Loucy (cell line): Measurements from ENCODE around the gene STS.
A peak's percentile ranks its signal among the peaks of the same experiment; 100 is the strongest.

Source experiments
- H2AFZ ChIP-seq: fragments of 200-600 bp; sonication (generic); 2 replicates; pipeline ENCODE4 v1.6.0; 2016; ENCODE audit warnings: antibody characterized with exemption, mild to moderate bottlenecking, low read length, moderate library complexity
- H3F3A ChIP-seq: fragments of 200-600 bp; 2 replicates; pipeline ENCODE4 v1.6.0; 2016; ENCODE audit warnings: antibody characterized with exemption, low read depth, mild to moderate bottlenecking
- H3K27me3 ChIP-seq: fragments of 200-600 bp; sonication (generic); 2 replicates; pipeline ENCODE4 v1.6.1; 2014; ENCODE audit warnings: low read length, mild to moderate bottlenecking; ENCODE audit not compliant: insufficient read depth, poor library complexity, severe bottlenecking
- H3K36me3 ChIP-seq: fragments of 200-600 bp; sonication (generic); 2 replicates; pipeline ENCODE4 v1.6.1; 2016; ENCODE audit warnings: low read length; ENCODE audit not compliant: insufficient read depth
- H3K4me1 ChIP-seq: fragments of 200-600 bp; sonication (generic); 2 replicates; pipeline ENCODE4 v1.5.1; 2014; ENCODE audit warnings: low read length, mild to moderate bottlenecking; ENCODE audit not compliant: insufficient read depth, poor library complexity, severe bottlenecking
- H3K4me2 ChIP-seq: fragments of 200-600 bp; sonication (generic); 2 replicates; pipeline ENCODE4 v1.6.0; 2014; ENCODE audit warnings: antibody characterized with exemption, low read length, low read depth, mild to moderate bottlenecking; ENCODE audit not compliant: poor library complexity, severe bottlenecking
- H3K4me3 ChIP-seq: fragments of 200-600 bp; sonication (generic); 2 replicates; pipeline ENCODE4 v1.5.1; 2014; ENCODE audit warnings: low read length, mild to moderate bottlenecking, mixed read lengths; ENCODE audit not compliant: poor library complexity, severe bottlenecking
- H3K79me2 ChIP-seq: fragments of 200-600 bp; sonication (generic); 2 replicates; pipeline ENCODE4 v1.6.1; 2014; ENCODE audit warnings: low read length; ENCODE audit not compliant: insufficient read depth
- H3K9ac ChIP-seq: fragments of 200-600 bp; sonication (generic); 2 replicates; pipeline ENCODE4 v1.6.0; 2014; ENCODE audit warnings: mild to moderate bottlenecking, low read depth, low read length, moderate library complexity; ENCODE audit not compliant: poor library complexity, severe bottlenecking
- H3K9me2 ChIP-seq: fragments of 200-600 bp; sonication (generic); replicated peaks from 2 replicates; pipeline ENCODE4 v1.6.1; 2016; ENCODE audit warnings: low read depth, low read length, mixed read lengths
- H3K9me3 ChIP-seq: fragments of 200-600 bp; sonication (generic); 2 replicates; pipeline ENCODE4 v1.6.1; 2014; ENCODE audit warnings: mild to moderate bottlenecking, antibody characterized with exemption, low read length, low read depth; ENCODE audit not compliant: insufficient read depth
- H4K20me1 ChIP-seq: fragments of 200-600 bp; sonication (generic); 2 replicates; pipeline ENCODE4 v1.6.0; 2014; ENCODE audit warnings: antibody characterized with exemption, low read length, mild to moderate bottlenecking; ENCODE audit not compliant: insufficient read depth, poor library complexity, severe bottlenecking
- CTCF ChIP-seq: fragments of 200-600 bp; sonication (generic); conservative IDR thresholded peaks from 2 replicates; pipeline ENCODE4 v1.5.1; 2014; ENCODE audit warnings: mild to moderate bottlenecking, antibody characterized with exemption, low read length
- EZH2phosphoT487 ChIP-seq: fragments of 200-600 bp; IDR thresholded peaks from 2 replicates; pipeline ENCODE4 v1.6.1; 2018; ENCODE audit warnings: antibody characterized with exemption, mild to moderate bottlenecking, moderate library complexity, borderline replicate concordance

STS gene

GRCh38 chrX:7109838-7110793 lies 37.4 kb upstream of the STS start:
- H3K27me3 ChIP-seq: no peaks in the 10 kb centered on the region
- H3K4me1 ChIP-seq: peaks cover 47% of the 10 kb centered on the region
- no peak overlapping the region for H2AFZ ChIP-seq
- H3K9me3 ChIP-seq: no peaks in the 10 kb centered on the region
- no peaks in the 10 kb centered on the region for H3K36me3 ChIP-seq
- H3F3A ChIP-seq: peaks cover 4% of the 10 kb centered on the region; the same call in 1 of the 2 replicates
- peak overlapping the region; percentile 60 for H3K4me2 ChIP-seq
- H3K4me3 ChIP-seq: peak overlapping the region; percentile 61
- peak overlapping the region; percentile 83 for H3K9ac ChIP-seq
- H3K79me2 ChIP-seq: peaks cover 16% of the 10 kb centered on the region; the same call in 1 of the 2 replicates
- no peaks in the 10 kb centered on the region for H3K9me2 ChIP-seq
- no peaks in the 10 kb centered on the region for H4K20me1 ChIP-seq
- no peak for TF ChIP-seq CTCF
- TF ChIP-seq EZH2phosphoT487: no peak

- Histone ChIP-seq H3K9me2 (no peaks in the 10 kb centered on the region), H3K36me3 (no peaks in the 10 kb centered on the region), H3K9ac (peak overlapping the region; percentile 80), H4K20me1 (no peaks in the 10 kb centered on the region), H3K4me3 (peak overlapping the region; percentile 61), H2AFZ (no peak overlapping the region), H3K4me1 (peaks cover 47% of the 10 kb centered on the region), H3F3A (peaks cover 4% of the 10 kb centered on the region; the same call in 1 of the 2 replicates), H3K27me3 (no peaks in the 10 kb centered on the region), H3K79me2 (peaks cover 17% of the 10 kb centered on the region; the same call in 1 of the 2 replicates), H3K4me2 (peak overlapping the region; percentile 60), H3K9me3 (no peaks in the 10 kb centered on the region)
- TF ChIP-seq EZH2phosphoT487 (no peak), CTCF (no peak)
These were observed 36.7 kb upstream of the STS start for GRCh38 chrX:7110821-7111276.

- no peaks in the 10 kb centered on the region for H4K20me1 ChIP-seq
- H3K27me3 ChIP-seq: no peaks in the 10 kb centered on the region
- H3K9me2 ChIP-seq: no peaks in the 10 kb centered on the region
- no peaks in the 10 kb centered on the region for H3K9me3 ChIP-seq
- H3K4me1 ChIP-seq: peaks cover 47% of the 10 kb centered on the region
- H3F3A ChIP-seq: peaks cover 4% of the 10 kb centered on the region; the same call in 1 of the 2 replicates
- peak overlapping the region; percentile 53 for H3K4me2 ChIP-seq
- TF ChIP-seq EZH2phosphoT487 (no peak), CTCF (no peak)
- no peaks in the 10 kb centered on the region for H3K36me3 ChIP-seq
- H2AFZ ChIP-seq: no peak overlapping the region
- peak overlapping the region; percentile 49 for H3K4me3 ChIP-seq
- peak overlapping the region; percentile 80 for H3K9ac ChIP-seq
- peaks cover 22% of the 10 kb centered on the region; the same call in 1 of the 2 replicates for H3K79me2 ChIP-seq
These were observed 36.0 kb upstream of the STS start for GRCh38 chrX:7111518-7111917.
